ENCODE data around the gene TMEM190. TPM values are rescaled to one million over a fixed set of nuclear protein-coding genes. Genes with fewer than 3 reads are reported as not detected.

TMEM190 gene
- total RNA-seq, 2 experiments from 2014 or later = not detected

DNA sequence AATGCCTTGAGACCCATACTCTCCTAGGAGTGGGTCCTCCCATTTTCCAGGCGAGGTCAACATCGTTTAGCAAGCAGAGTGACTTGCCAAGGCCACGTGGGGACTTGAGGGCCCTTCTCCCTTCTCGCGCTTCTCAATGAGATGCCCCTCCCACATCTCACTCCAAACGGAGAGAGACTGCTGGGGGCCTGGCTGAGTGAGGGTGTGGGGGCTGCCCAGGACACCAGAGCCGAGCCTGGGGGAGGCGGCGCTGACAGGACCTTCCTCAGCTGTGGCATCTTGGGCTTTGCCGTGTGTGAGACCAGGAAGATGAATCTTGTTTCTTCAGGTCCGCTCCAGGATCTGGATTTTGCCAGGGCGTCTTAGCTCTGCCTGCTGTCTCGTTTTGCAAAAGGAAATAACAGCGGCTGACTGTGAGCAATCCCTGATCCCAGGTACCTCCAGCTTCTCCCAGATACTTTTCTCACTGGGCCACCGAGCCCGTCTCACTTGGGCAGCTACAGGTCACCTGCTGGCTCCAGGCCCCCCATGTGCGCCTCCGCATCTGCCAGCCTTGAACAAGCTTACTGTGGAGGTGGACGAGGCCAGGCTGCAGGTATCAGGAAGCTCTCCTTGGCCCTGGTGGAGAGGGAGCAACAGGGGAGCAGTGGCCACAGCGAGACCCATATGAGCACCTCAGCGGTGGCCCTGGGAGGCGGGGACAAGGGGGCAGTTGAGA lies 28.1 kb upstream of the TMEM190 start:
- ChIA-PET CTCF (no interaction called here), POLR2A (interaction anchor here (0.6 kb wide), 1 partner anchor 103 kb away, joined by 3 read pairs; no protein-coding TSS in a partner anchor)

DNA sequence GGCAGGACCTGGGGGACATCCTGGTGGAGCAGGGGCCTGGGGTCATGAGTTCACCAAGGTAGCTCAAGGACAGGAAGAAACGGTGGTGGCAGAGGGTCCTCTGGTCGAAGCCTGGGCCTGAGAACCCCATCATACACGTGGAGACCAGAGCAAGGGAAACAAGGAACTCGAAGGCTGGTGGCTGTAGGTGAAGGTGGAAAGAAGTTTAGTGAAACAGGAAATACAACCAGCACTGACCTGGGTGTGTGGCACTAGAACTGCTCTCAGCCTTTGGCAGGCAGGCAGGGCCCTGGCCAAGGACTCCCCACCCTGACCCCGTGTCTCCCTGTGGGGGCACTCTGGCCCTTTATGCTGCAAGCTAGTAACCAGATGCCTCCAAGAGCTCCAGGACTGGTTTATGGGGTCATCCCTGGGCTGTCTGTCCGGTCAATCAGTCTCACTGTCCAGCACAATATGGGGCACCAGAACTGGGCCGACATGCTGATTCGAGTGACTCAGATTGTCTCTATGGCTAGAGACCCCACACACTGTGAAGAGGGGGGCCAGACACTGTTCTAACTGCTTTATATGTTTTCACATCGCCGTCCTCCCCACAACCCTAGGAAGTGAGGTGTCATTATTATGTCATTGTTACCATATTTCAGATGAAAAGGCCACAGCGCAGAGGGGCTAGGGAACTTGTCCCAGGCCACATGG lies 25.9 kb upstream of the TMEM190 start:
- POLR2A ChIA-PET = no interaction called here
- CTCF ChIA-PET = no interaction called here

DNA sequence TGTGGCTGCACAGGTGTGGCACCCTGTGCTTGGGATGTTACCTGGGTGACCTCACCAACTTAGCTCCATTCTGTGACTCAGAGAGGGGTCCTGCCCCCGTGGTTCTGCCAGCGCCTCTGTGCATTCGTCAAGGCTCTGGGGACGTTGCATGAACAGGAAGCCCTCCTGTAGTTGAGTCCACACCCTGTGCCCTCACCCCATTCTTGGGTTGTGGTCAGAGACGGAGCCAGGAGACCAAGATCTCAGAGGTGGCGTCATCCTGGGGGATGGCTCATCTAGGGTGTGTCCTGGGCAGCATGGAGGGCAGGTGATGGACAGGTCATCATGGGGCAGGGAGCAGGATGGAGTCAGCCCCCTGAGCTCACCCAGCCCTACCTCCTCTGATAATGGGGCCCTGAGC lies 24.6 kb upstream of the TMEM190 start:
- ChIA-PET POLR2A (no interaction called here), CTCF (interaction anchor here (1.1 to 1.4 kb wide), 2 partner anchors 32 to 51 kb away, joined by 3 to 6 read pairs; partner anchors contain the start of gene TMEM238)

DNA sequence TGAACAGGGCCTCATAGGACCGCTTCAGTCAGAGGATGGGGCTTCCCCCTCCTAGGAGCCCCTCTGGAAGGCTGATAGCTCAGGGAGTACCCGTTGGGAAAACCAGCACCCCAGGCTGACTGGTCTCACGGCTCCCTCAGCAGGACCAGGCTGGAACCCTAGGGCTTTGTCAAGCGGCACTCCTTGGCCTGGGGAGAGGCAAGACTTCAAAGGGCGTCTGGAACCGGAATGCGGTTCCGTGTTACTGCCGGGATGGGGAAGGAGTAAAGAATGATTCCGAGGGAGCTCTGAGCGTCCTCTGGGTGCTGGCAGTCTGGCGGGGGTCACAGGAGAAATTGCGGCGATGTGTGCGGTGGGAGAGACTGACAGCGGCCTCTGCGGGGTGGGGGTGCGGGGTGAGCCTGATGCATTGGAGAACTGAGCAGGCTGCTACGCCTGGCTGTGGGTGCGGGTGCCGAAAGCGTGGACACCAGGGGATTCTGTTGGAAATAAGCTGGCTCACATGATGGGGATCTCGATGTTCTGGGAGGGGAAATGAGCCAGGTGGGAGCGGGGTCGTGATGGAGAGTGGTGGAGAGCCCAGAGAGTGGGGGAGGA lies 24.0 kb upstream of the TMEM190 start:
- ChIA-PET POLR2A (no interaction called here), CTCF (interaction anchor here (0.9 to 1.4 kb wide), 3 partner anchors 22 to 51 kb away, joined by 3 to 6 read pairs (median 3); partner anchors contain the start of gene TMEM238)

DNA sequence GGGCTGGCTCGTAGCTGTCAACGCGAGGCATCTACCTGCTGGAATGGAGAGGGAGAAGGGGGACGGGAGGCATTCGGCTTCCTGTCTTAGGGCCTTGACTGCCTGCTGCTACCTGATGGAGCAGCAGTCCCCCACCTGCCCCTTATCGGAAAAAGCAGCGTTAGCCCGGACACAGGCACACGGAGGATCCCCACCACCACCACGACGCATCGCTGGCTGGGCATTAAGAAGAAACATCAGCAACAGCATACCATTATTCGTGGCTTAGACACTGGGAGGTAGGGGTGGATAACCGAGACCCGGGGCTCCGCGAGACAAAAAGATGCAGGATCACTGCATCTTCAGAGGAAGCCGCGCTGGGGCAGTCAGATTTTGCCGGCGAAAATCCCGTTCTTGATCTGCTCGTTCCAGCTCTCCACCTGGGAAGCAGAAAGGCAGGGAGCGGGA lies 23.2 kb upstream of the TMEM190 start:
- ChIA-PET POLR2A (no interaction called here), CTCF (interaction anchor here (0.9 to 1.4 kb wide), 2 partner anchors 22 to 52 kb away, joined by 3 to 6 read pairs; no protein-coding TSS in a partner anchor)

DNA sequence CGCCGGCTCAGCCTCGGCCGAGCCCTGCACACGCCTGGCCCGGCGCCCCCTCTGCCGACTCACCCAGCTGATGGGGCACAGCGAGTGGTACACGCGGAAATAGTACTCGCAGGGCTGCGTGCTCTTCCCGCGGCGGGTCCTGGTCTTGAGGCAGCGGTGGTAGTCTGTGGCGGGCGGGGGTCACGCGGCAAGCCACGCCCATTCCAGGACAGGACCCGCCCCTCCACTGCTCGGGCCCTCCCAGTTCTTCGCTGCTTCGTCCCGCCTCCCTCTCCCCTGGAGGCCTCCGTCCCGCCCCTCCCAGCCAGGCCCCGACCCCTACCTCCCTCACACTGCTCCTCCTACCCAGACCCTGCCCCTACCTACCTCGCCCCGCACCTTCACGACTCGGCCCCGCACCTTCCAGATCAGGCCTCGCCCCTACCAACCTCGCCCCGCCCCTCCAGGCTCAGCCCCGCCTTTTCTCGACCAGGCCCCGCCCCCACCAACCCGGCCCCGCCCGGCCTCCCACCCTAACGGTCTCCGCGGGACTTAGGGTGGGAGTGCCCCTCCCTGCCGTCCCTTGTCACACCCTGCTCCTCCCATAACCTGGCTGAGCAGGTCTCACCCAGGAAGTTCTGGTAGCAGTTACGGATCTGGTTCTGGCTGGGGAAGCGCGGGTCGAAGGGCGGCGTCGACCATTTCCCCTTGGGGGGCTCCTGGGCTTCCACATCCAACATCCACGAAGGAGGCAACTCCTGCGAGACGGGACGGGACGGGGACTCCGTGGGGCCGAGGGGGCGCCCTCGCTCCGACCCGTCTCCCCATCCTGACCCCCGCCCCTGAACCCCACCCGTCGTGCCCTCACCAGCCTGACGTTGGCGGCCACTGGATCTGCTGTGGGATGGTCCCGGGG lies 22.6 kb upstream of the TMEM190 start:
- ChIA-PET CTCF (no interaction called here), POLR2A (no interaction called here)

DNA sequence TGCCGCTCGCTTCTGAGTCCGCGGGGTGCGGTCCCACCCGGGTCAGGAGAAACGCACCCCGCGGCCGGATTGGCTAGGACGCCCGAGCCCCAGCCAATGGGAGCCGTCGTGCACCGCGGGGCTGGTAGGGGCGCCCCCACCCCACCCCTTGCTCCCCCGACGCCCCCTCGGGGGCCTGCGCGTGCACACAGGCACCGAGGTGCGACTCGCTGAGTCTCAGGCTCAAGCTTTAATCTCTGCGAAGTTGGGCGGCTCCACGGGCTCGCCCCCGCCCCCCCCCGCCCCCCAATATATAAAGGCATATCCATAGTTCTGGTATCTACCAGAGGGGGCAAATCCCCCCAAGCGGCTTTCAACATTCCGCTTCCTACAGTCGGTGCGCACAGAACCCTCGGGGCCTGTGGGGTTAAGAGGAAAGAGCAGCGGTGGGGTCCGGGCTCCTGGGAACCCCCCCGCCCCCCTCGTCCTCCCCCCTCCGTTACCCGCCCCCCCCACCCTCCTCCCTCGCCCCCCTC lies 21.9 kb upstream of the TMEM190 start, which contains the start of gene COX6B2:
Gene COX6B2 (minus strand): TSS at position 22 of the 515 bp plus-strand sequence. CDS start 198 bp downstream, outside the sequence.
- CTCF ChIA-PET = interaction anchor here (1.1 kb wide), 1 partner anchor 16 kb away, joined by 3 read pairs; no protein-coding TSS in a partner anchor
- POLR2A ChIA-PET = no interaction called here

DNA sequence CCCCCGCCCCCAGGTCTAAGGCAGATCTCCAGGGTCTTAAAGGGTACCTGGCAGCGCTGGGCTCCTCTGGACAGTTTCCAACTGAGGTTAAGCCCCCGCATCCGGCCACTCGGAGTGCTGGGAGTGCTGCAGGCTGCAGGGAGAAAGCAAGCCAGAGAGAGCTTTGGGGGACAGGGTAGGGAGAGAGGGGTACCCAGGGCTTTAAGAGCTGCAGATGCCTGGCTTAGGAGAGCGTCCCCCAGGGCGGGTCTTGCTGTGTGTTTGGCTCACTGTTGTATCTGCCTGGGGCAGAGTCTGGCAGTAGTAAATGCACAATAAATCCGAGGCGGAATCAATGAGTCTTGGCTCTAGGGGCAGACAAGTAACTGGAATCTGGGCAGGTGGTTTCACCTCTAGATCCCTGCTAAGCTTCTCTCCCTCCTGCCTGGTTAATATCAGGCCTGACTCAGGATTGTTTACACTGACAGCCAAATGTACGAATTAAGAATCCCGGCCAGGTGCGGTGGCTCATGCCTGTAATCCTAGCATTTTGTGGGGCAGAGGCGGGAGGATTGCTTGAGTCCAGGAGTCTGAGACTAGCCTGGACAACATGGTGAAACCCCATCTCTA lies 21.3 kb upstream of the TMEM190 start:
- CTCF ChIA-PET = interaction anchor here (1.1 kb wide), 1 partner anchor 16 kb away, joined by 3 read pairs; no protein-coding TSS in a partner anchor
- POLR2A ChIA-PET = interaction anchor here (0.7 kb wide), 1 partner anchor 393 kb away, joined by 5 read pairs; no protein-coding TSS in a partner anchor

DNA sequence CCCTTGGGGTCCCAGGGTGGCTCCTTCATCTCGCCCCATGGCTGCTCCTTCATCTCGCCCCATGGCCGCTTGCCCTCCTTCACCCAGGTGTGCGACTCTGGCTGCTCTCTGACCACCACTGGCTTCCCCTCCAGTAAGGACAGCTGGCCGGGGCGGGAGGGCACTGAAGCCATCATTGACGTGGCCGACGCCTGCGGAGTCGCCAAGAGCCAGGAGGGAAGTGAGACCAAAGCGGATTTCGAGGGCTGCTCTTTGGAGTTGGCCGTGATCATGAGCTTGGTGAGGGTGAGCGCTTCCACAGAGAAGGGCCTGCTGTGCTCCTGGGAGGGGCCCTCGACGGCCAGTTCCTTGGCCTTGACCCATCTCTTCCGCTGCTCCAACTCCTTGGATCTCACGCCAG lies 18.1 kb upstream of the TMEM190 start:
- POLR2A ChIA-PET = no interaction called here
- CTCF ChIA-PET = no interaction called here

DNA sequence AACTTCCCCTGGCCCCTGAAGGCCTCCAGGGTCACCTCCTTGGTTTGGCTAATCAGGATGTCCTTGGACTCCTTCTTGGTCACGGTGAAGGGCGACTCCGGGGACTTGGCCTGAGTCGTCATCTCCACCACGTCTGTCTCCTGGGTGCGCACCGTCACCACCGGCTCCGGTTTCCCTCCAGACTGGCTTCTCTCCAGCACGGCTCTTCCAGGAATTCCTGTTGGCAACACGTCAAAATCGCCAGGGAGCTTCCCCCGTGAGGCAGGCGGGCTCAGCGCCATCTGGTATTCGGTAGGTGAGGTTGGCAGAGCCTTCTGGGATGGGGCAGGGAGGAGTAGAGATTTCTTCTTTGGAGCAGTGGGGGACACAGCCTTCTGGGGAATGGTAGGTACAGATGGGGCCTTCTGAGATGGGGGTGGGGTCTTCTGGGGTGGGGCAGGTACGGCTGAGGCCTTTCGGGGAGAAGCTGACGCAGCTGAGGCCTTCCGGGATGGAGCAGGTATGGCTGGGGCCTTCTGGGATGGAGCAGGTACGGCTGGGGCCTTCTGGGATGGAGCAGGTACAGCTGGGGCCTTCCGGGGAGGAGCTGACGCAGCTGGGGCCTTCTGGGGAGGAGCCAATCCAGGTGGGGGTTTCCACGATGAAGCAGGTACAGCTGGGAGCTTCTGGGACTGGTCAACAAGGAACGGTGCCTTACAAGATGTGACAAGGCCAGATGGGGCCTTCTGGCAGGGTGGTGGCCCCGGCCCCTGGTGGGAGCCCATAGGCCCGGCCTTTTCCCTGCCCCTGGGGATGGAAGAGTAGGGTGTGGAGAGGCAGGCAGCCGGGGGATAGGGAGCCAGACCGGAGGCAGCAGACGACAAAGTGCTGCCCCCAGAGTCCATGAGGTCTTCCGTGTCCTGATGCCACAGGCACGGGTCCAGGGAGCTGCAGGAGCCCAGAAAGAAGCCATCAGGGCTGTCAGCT lies 17.4 kb upstream of the TMEM190 start:
- CTCF ChIA-PET = no interaction called here
- POLR2A ChIA-PET = no interaction called here

DNA sequence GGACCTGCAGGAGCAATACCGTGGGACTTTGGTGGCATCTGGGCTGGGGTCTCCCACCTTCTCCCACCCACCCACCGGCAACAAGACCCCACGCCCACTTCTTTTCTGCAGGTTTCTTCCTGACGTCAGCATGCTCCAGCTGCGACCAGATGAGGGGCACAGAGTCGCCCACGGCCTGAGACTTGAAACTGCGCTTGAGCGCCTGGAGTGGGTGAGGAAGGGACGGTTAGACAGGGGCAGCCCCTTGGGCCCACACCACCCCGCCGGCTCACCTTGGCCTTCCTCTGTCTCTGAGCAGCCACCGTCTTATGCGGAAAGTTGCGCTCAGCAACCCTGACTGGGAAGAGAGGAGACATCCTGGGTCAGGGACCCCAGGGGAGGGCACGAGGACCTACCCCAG lies 15.7 kb upstream of the TMEM190 start:
- CTCF ChIA-PET = interaction anchor here (0.7 kb wide), 1 partner anchor 59 kb away, joined by 3 read pairs; no protein-coding TSS in a partner anchor
- POLR2A ChIA-PET = no interaction called here

DNA sequence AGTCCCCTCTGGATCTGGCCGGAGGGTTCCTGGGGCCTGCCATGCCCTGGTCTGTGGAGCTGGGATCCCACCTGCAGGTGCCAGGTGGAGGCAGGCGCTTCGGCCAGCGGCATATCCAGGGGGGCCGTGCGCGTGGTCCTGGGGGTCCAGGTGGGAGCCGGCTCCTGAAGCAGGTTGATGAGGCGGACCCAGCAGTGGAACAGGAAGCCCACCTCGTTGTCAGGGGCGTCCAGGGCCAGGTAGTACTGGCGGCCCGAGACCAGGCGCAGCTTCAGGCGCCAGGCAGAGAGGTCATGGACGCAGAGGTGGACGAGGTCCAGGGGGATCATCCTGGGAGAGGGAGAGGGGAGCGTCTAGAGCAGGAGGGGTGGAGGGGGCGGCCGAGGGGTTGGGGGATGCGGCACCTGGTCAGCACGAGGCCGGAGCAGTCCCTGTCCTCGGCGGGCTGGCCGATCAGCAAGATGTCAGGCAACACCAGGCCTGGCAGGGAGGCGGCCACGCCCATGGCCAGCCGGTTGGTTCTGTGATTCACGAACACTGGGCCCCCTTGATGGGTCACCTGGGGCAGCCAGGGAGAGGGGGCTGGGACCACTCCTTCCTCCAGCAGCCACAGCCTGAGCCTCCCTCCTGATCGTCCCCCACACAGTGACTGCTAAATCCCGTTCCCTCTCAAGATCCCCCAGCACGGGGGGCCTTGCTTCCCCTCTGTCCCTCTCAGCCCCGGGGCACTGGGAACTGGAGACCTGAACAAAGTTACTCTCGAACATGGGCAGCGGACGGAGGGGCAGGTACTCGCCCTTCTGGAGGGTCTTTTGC lies 14.2 kb upstream of the TMEM190 start:
- CTCF ChIA-PET = no interaction called here
- POLR2A ChIA-PET = no interaction called here

DNA sequence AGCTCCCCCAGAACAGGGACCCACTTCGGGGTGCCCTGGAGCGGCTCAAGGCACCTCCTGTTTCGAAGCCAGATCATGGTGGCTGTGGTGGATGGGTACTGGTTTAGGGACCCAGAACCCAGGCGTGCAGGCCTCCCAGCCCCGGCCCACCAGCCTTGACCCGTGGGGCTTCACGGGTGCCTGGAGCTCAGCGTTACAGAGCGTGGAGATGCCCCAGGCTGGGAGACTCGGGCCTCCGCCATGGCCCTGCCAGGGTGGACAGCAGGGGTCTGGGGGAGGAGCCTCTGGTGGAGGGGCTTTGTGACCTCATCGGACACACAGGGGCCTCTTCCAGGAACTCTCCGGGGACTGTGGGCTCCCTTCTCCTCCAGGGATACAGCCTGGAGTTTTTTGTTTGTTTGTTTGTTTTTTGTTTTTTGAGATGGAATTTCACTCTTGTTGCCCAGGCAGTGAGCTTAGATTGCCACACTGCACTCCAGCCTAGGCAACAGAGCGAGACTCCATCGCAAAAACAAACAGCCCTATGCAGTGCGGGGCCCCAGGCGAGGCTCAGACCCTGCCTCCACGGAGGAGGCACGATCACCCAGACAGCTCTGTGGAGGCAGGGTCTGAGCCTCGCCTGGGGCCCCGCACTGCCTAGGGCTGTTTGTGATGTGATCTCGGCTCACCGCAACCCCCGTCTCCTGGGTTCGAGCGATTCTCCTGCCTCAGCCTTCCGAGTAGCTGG lies 13.5 kb upstream of the TMEM190 start, which contains the start of gene GARIN5B:
Gene GARIN5B (minus strand): TSS at position 271 of the 727 bp plus-strand sequence. CDS start 194 bp downstream, at position 77.
- ChIA-PET CTCF (no interaction called here), POLR2A (no interaction called here)

DNA sequence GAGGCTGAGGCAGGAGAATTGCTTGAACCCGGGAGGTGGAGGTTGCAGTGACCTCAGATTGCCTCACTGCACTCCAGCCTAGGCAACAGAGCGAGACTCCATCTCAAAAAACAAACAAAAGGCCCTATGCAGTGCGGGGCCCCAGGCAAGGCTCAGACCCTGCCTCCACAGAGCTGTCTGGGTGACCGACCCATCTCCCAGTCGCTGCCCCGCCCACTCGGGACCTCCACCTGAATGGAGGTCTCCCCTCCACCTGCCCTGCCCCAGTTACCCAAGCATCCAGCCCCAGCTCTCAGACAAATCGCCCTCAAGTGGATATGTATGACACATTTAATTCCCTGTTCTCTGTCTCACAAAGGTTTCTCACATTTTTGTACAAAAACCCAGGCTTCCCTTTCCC lies 11.4 kb upstream of the TMEM190 start:
- ChIA-PET CTCF (no interaction called here), POLR2A (no interaction called here)

DNA sequence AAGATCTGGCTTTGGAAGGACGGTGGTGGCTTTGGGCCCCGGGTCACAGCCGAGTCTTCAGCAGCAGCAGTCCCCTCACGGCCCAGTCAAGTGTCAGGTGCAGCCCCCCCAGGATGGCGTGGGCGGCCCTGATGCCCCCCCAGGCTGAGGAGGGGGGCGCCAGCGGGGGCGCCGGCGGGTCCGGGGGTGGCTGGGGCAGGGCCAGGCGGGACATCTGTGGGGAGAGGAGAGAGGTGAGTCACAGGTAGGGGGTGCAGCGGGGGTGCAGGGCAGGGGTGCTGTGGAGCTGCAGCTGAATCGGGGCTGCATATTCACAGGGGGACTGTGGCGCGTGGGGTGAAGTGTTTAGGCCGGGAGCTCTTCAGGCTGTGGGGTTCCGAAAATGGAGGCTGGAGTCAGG lies 10.7 kb upstream of the TMEM190 start:
- POLR2A ChIA-PET = no interaction called here
- CTCF ChIA-PET = no interaction called here

DNA sequence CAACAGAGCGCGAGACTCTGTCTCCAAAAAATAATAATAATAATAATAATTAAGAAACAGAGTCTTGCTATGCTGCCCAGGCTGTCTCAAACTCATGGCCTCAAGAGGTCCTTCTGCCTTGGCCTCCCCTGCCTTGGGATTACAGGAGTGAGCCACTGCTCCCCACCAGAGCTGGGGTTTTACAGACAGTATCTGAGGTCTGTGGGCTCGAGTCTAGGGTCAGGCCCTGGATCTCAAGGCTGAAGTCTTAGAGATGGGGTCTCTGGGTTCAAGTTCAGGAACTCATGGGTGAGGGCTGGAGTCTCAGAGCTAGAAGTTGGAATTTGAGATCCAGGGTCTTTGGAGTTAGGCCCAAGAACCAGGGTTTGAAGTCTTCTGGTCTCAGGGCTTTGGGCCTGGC lies 9.8 kb upstream of the TMEM190 start:
- ChIA-PET POLR2A (no interaction called here), CTCF (no interaction called here)
